ENCODE results near the gene MINDY1.

- TF ChIP-seq EP300 (conservative IDR thresholded peaks at IDR 0.05; ENCODE audit: poor library complexity, severe bottlenecking) (no peak), CTCF (IDR thresholded peaks at IDR 0.05; ENCODE audit: poor library complexity, severe bottlenecking) (peak; percentile 81), MXI1 (conservative IDR thresholded peaks at IDR 0.05; ENCODE audit: poor library complexity, severe bottlenecking) (no peak), EZH2 (IDR thresholded peaks at IDR 0.05; ENCODE audit: borderline replicate concordance, insufficient read depth, low read length, poor library complexity, severe bottlenecking) (no peak), POLR2AphosphoS5 (IDR thresholded peaks at IDR 0.05) (no peak), SMC3 (conservative IDR thresholded peaks at IDR 0.05; ENCODE audit: poor library complexity) (peak; percentile 65), RAD21 (conservative IDR thresholded peaks at IDR 0.05) (peak; percentile 75)
Observed at GRCh38 chr1:150995896-150996295, 10.8 kb downstream of the MINDY1 start.
